ENCODE measurements around the gene RIBC2.
"Not testable (repeated sequence)": the region's sequence is repeated elsewhere in the genome, so short reads cannot be mapped to it uniquely, and the experiment has no call there.

The RIBC2 gene

GRCh38 chr22:45413368-45414211, at the start of gene RIBC2, which contains the start of gene SMC1B:
TSS of gene RIBC2 (plus strand) at chr22:45413693. CDS start at chr22:45413887, 194 bp downstream.
TSS of gene SMC1B (minus strand) at chr22:45413599. CDS start at chr22:45413567, 32 bp downstream.
- Histone ChIP-seq H3K9ac (no peak within 1 kb of the TSS), H3K4me3 (ENCODE audit: low read depth, low read length) (peak within 1 kb of the TSS; percentile 75), H3K27me3 (ENCODE audit: control insufficient read depth, insufficient read depth, low read length) (no peaks in the 10 kb centered on the region), H3K4me1 (no peaks in the 10 kb centered on the region), H3K4me2 (ENCODE audit: low read length) (peak within 1 kb of the TSS; percentile 76), H3K36me3 (ENCODE audit: control insufficient read depth, insufficient read depth, low read length) (no peaks in the 10 kb centered on the region), H3K79me2 (no peaks in the 10 kb centered on the region), H2AFZ (peak within 1 kb of the TSS; percentile 88), H3K9me3 (ENCODE audit: control insufficient read depth, low read length) (no peaks in the 10 kb centered on the region), H3K27ac (no peak within 1 kb of the TSS)
- TF ChIP-seq, protein P1, sequence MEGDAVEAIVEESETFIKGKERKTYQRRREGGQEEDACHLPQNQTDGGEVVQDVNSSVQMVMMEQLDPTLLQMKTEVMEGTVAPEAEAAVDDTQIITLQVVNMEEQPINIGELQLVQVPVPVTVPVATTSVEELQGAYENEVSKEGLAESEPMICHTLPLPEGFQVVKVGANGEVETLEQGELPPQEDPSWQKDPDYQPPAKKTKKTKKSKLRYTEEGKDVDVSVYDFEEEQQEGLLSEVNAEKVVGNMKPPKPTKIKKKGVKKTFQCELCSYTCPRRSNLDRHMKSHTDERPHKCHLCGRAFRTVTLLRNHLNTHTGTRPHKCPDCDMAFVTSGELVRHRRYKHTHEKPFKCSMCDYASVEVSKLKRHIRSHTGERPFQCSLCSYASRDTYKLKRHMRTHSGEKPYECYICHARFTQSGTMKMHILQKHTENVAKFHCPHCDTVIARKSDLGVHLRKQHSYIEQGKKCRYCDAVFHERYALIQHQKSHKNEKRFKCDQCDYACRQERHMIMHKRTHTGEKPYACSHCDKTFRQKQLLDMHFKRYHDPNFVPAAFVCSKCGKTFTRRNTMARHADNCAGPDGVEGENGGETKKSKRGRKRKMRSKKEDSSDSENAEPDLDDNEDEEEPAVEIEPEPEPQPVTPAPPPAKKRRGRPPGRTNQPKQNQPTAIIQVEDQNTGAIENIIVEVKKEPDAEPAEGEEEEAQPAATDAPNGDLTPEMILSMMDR (IDR thresholded peaks at IDR 0.05), result no peak

DNA sequence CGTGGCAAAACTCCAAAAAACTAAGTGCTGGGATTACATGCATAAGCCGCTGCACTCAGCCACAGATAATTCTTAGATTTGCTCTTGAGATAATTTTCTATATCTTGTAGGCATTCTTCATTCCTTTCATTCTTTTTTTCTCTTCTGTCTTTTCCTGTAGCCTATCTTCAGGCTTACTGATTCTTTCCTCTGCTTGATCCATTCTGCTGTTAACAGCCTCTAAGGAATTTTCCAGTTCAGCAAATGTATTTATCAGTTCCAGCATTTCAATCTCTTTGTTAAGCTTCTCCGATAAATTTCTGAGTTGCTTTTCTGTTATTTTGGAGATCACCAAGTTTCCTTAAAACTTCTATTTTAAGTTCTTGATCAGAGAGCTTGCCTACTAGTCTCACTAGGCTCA, 46.8 kb upstream of the RIBC2 start:
- Histone ChIP-seq H3K4me2 (ENCODE audit: low read length) (no peak overlapping the region), H3K4me1 (no peaks in the 10 kb centered on the region), H2AFZ (no peak overlapping the region), H3K27ac (no peak overlapping the region), H3K4me3 (ENCODE audit: low read depth, low read length) (no peak overlapping the region), H3K79me2 (no peaks in the 10 kb centered on the region), H3K9me3 (ENCODE audit: control insufficient read depth, low read length) (no peaks in the 10 kb centered on the region), H3K36me3 (ENCODE audit: control insufficient read depth, insufficient read depth, low read length) (no peaks in the 10 kb centered on the region), H3K27me3 (ENCODE audit: control insufficient read depth, insufficient read depth, low read length) (no peaks in the 10 kb centered on the region), H3K9ac (no peak overlapping the region)
- TF ChIP-seq, protein P1 (IDR thresholded peaks at IDR 0.05), result no peak

- not testable (repeated sequence) for H3K9me3 ChIP-seq (ENCODE audit: control insufficient read depth, low read length); H3K4me1 ChIP-seq; H3K36me3 ChIP-seq (ENCODE audit: control insufficient read depth, insufficient read depth, low read length); H3K27me3 ChIP-seq (ENCODE audit: control insufficient read depth, insufficient read depth, low read length); H3K79me2 ChIP-seq; H3K4me2 ChIP-seq (ENCODE audit: low read length); H3K27ac ChIP-seq; H2AFZ ChIP-seq; H3K4me3 ChIP-seq (ENCODE audit: low read depth, low read length); H3K9ac ChIP-seq
Measured at GRCh38 chr22:45373592-45373991, 39.9 kb upstream of the RIBC2 start.

DNA sequence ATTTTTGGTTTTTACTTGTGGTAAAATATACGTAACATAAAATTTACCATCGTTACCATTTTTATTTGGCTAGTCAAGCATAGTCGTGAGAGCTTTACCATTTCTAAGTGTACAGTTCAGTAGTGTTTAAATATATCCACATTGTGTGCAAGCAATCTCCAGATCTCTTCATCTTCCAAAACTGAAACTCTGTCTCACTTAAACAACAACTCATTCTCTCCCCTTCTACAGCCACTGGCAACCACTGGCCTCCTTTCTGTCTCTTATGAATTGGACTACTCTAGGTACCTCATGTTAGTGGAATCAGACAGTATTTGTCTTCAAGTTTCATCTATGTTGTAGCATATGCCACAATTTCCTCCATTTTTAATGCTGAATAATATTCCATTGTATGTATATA, 37.5 kb upstream of the RIBC2 start:
- Histone ChIP-seq H3K4me1 (no peaks in the 10 kb centered on the region), H3K79me2 (no peaks in the 10 kb centered on the region), H3K9me3 (ENCODE audit: control insufficient read depth, low read length) (no peaks in the 10 kb centered on the region), H2AFZ (no peak overlapping the region), H3K36me3 (ENCODE audit: control insufficient read depth, insufficient read depth, low read length) (no peaks in the 10 kb centered on the region), H3K27me3 (ENCODE audit: control insufficient read depth, insufficient read depth, low read length) (no peaks in the 10 kb centered on the region), H3K9ac (no peak overlapping the region), H3K4me2 (ENCODE audit: low read length) (no peak overlapping the region), H3K27ac (no peak overlapping the region), H3K4me3 (ENCODE audit: low read depth, low read length) (no peak overlapping the region)
- TF ChIP-seq, protein P1 (IDR thresholded peaks at IDR 0.05), result no peak

GRCh38 chr22:45376703-45377102, 36.8 kb upstream of the RIBC2 start:
- no peaks in the 10 kb centered on the region for H3K27me3 ChIP-seq (ENCODE audit: control insufficient read depth, insufficient read depth, low read length)
- TF ChIP-seq, protein P1 (IDR thresholded peaks at IDR 0.05), result no peak

More at GRCh38 chr22:45376703-45377102, 36.8 kb upstream of the RIBC2 start:
- no peaks in the 10 kb centered on the region for H3K9me3 ChIP-seq (ENCODE audit: control insufficient read depth, low read length)
- H3K4me1 ChIP-seq, result no peaks in the 10 kb centered on the region
- no peaks in the 10 kb centered on the region for H3K36me3 ChIP-seq (ENCODE audit: control insufficient read depth, insufficient read depth, low read length)
- no peak overlapping the region for H2AFZ ChIP-seq
- no peak overlapping the region for H3K27ac ChIP-seq
- no peak overlapping the region for H3K9ac ChIP-seq
- no peak overlapping the region for H3K4me3 ChIP-seq (ENCODE audit: low read depth, low read length)
- H3K4me2 ChIP-seq (ENCODE audit: low read length), result no peak overlapping the region
- no peaks in the 10 kb centered on the region for H3K79me2 ChIP-seq

Measured in parathyroid adenoma (tissue), 2 donors.